ENCODE results near the gene TMEM243.

- no peak for TF ChIP-seq POLR2A (IDR thresholded peaks at IDR 0.05; ENCODE audit: low read depth, low read length)
- TF ChIP-seq, protein P1, sequence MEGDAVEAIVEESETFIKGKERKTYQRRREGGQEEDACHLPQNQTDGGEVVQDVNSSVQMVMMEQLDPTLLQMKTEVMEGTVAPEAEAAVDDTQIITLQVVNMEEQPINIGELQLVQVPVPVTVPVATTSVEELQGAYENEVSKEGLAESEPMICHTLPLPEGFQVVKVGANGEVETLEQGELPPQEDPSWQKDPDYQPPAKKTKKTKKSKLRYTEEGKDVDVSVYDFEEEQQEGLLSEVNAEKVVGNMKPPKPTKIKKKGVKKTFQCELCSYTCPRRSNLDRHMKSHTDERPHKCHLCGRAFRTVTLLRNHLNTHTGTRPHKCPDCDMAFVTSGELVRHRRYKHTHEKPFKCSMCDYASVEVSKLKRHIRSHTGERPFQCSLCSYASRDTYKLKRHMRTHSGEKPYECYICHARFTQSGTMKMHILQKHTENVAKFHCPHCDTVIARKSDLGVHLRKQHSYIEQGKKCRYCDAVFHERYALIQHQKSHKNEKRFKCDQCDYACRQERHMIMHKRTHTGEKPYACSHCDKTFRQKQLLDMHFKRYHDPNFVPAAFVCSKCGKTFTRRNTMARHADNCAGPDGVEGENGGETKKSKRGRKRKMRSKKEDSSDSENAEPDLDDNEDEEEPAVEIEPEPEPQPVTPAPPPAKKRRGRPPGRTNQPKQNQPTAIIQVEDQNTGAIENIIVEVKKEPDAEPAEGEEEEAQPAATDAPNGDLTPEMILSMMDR (conservative IDR thresholded peaks at IDR 0.05; ENCODE audit: low read depth, low read length), result no peak
- TF ChIP-seq BHLHE40 (IDR thresholded peaks at IDR 0.05; ENCODE audit: low read depth, low read length), result no peak
- TF ChIP-seq MAFK (IDR thresholded peaks at IDR 0.05; ENCODE audit: low read depth, low read length), result no peak
- no peak for TF ChIP-seq CEBPB (IDR thresholded peaks at IDR 0.05; ENCODE audit: low read depth, low read length)
- TF ChIP-seq MXI1 (IDR thresholded peaks at IDR 0.05; ENCODE audit: borderline replicate concordance, low read depth, low read length), result no peak
- TF ChIP-seq RAD21 (IDR thresholded peaks at IDR 0.05; ENCODE audit: low read length), result no peak
- no peak for TF ChIP-seq MAZ (IDR thresholded peaks at IDR 0.05; ENCODE audit: borderline replicate concordance, low read depth, low read length)
- no peak for TF ChIP-seq ELK1 (IDR thresholded peaks at IDR 0.05; ENCODE audit: borderline replicate concordance, low read depth, low read length)
- no peak for TF ChIP-seq USF2 (IDR thresholded peaks at IDR 0.05; ENCODE audit: low read depth, low read length)
- no peak for TF ChIP-seq RCOR1 (IDR thresholded peaks at IDR 0.05; ENCODE audit: insufficient replicate concordance, low read length)
These were observed 47.8 kb upstream of the TMEM243 start for GRCh38 chr7:87267239-87267900.

Data from IMR-90 (cell line).